ENCODE data around the gene MYZAP. TPM values are rescaled to one million over a fixed set of nuclear protein-coding genes. Genes with fewer than 3 reads are reported as not detected.

Gene MYZAP
- total and polyA plus RNA-seq, 2 experiments from 2014 or later, result 1.0 to 1.5 TPM

DNA sequence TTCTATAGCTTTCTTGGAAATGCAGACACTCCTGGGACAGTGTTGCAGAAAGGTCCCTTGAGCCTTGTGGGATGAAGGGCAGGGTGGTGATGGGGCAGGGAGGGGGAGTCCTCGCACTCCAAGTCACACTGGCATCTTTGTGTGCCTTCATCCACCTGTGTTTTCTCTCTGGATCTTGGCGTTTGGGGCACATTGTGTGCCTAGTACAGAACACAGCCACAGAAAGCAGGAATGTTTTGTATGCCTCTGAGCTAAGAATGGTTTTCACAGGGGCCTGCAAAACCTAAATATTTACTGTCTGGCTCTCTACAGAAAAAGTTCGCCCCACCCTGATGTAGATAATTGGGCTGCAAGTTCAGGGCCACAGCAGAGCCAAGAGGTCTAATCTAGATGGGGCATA lies 5.7 kb downstream of the MYZAP start (continued):
- TF ChIP-seq, protein P1, sequence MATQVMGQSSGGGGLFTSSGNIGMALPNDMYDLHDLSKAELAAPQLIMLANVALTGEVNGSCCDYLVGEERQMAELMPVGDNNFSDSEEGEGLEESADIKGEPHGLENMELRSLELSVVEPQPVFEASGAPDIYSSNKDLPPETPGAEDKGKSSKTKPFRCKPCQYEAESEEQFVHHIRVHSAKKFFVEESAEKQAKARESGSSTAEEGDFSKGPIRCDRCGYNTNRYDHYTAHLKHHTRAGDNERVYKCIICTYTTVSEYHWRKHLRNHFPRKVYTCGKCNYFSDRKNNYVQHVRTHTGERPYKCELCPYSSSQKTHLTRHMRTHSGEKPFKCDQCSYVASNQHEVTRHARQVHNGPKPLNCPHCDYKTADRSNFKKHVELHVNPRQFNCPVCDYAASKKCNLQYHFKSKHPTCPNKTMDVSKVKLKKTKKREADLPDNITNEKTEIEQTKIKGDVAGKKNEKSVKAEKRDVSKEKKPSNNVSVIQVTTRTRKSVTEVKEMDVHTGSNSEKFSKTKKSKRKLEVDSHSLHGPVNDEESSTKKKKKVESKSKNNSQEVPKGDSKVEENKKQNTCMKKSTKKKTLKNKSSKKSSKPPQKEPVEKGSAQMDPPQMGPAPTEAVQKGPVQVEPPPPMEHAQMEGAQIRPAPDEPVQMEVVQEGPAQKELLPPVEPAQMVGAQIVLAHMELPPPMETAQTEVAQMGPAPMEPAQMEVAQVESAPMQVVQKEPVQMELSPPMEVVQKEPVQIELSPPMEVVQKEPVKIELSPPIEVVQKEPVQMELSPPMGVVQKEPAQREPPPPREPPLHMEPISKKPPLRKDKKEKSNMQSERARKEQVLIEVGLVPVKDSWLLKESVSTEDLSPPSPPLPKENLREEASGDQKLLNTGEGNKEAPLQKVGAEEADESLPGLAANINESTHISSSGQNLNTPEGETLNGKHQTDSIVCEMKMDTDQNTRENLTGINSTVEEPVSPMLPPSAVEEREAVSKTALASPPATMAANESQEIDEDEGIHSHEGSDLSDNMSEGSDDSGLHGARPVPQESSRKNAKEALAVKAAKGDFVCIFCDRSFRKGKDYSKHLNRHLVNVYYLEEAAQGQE (IDR thresholded peaks at IDR 0.05; ENCODE audit: unreplicated experiment), result no peak
- TF ChIP-seq EZH2 (IDR thresholded peaks at IDR 0.05; ENCODE audit: low read depth, unreplicated experiment), result no peak
- no peak for TF ChIP-seq POLR2AphosphoS5 (IDR thresholded peaks at IDR 0.05; ENCODE audit: low read depth)

DNA sequence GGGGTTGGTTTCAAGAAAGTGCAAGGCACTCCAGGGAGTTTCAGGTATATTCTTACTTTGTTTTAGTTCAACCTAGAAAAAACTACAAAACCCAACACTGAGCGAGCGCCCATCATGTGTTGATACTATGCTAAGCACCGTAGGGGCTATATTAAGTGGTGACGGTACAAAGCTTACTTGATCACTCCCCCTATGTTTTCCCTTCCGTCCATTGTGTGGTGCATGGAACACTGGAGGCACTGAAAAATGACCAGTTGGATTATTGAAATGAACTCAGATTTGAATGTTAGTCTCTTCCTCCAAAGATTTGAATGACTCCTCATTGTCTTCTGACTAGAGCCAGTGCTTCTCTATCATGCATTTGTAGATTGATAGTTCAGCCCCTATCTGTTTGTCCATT lies 6.6 kb downstream of the MYZAP start:
- no peaks in the 10 kb centered on the region for H4K20me1 ChIP-seq (replicated peaks; ENCODE audit: insufficient read depth)
- H3K4me1 ChIP-seq (ENCODE audit: insufficient read depth), result peaks cover 15% of the 10 kb centered on the region
- H3K36me3 ChIP-seq (ENCODE audit: insufficient read depth), result no peaks in the 10 kb centered on the region
- no peaks in the 10 kb centered on the region for H3K79me2 ChIP-seq (replicated peaks; ENCODE audit: insufficient read depth)
- no peak overlapping the region for H3K4me3 ChIP-seq
- no peaks in the 10 kb centered on the region for H3K27me3 Mint-ChIP-seq (ENCODE audit: insufficient read depth, low read depth, poor library complexity)
- H3K9me2 ChIP-seq (ENCODE audit: insufficient read depth), result peaks cover 8% of the 10 kb centered on the region
- H3K9me3 Mint-ChIP-seq, result no peaks in the 10 kb centered on the region
- no peak for DNase-seq (ENCODE audit: low spot score)
- peaks cover 2% of the 10 kb centered on the region; the same call in 1 of the 2 replicates for H3K27me3 ChIP-seq (ENCODE audit: insufficient read depth)
- no peaks in the 10 kb centered on the region for H3K36me3 Mint-ChIP-seq (ENCODE audit: low read depth)
- H3K4me1 Mint-ChIP-seq, result peaks cover 9% of the 10 kb centered on the region
- no peak overlapping the region for H2AFZ ChIP-seq
- no peak overlapping the region for H3K27ac Mint-ChIP-seq
- H3K27ac ChIP-seq (ENCODE audit: low read depth), result no peak overlapping the region
- H3F3A ChIP-seq (replicated peaks; ENCODE audit: low read depth), result no peaks in the 10 kb centered on the region
- no peak overlapping the region for H3K4me2 ChIP-seq
- H3K4me3 Mint-ChIP-seq, result no peak overlapping the region
- ATAC-seq, result no peak
- no peak for TF ChIP-seq CREB1 (CRISPR knock-in tag; IDR thresholded peaks at IDR 0.05; ENCODE audit: low read depth)
- no peak for TF ChIP-seq STAT1 (IDR thresholded peaks at IDR 0.05; ENCODE audit: unreplicated experiment)
- no peak for TF ChIP-seq EZH2phosphoT487 (IDR thresholded peaks at IDR 0.05; ENCODE audit: unreplicated experiment)
- TF ChIP-seq ZNF331 (CRISPR knock-in tag; IDR thresholded peaks at IDR 0.05; ENCODE audit: low read depth), result no peak
- TF ChIP-seq, protein P2, sequence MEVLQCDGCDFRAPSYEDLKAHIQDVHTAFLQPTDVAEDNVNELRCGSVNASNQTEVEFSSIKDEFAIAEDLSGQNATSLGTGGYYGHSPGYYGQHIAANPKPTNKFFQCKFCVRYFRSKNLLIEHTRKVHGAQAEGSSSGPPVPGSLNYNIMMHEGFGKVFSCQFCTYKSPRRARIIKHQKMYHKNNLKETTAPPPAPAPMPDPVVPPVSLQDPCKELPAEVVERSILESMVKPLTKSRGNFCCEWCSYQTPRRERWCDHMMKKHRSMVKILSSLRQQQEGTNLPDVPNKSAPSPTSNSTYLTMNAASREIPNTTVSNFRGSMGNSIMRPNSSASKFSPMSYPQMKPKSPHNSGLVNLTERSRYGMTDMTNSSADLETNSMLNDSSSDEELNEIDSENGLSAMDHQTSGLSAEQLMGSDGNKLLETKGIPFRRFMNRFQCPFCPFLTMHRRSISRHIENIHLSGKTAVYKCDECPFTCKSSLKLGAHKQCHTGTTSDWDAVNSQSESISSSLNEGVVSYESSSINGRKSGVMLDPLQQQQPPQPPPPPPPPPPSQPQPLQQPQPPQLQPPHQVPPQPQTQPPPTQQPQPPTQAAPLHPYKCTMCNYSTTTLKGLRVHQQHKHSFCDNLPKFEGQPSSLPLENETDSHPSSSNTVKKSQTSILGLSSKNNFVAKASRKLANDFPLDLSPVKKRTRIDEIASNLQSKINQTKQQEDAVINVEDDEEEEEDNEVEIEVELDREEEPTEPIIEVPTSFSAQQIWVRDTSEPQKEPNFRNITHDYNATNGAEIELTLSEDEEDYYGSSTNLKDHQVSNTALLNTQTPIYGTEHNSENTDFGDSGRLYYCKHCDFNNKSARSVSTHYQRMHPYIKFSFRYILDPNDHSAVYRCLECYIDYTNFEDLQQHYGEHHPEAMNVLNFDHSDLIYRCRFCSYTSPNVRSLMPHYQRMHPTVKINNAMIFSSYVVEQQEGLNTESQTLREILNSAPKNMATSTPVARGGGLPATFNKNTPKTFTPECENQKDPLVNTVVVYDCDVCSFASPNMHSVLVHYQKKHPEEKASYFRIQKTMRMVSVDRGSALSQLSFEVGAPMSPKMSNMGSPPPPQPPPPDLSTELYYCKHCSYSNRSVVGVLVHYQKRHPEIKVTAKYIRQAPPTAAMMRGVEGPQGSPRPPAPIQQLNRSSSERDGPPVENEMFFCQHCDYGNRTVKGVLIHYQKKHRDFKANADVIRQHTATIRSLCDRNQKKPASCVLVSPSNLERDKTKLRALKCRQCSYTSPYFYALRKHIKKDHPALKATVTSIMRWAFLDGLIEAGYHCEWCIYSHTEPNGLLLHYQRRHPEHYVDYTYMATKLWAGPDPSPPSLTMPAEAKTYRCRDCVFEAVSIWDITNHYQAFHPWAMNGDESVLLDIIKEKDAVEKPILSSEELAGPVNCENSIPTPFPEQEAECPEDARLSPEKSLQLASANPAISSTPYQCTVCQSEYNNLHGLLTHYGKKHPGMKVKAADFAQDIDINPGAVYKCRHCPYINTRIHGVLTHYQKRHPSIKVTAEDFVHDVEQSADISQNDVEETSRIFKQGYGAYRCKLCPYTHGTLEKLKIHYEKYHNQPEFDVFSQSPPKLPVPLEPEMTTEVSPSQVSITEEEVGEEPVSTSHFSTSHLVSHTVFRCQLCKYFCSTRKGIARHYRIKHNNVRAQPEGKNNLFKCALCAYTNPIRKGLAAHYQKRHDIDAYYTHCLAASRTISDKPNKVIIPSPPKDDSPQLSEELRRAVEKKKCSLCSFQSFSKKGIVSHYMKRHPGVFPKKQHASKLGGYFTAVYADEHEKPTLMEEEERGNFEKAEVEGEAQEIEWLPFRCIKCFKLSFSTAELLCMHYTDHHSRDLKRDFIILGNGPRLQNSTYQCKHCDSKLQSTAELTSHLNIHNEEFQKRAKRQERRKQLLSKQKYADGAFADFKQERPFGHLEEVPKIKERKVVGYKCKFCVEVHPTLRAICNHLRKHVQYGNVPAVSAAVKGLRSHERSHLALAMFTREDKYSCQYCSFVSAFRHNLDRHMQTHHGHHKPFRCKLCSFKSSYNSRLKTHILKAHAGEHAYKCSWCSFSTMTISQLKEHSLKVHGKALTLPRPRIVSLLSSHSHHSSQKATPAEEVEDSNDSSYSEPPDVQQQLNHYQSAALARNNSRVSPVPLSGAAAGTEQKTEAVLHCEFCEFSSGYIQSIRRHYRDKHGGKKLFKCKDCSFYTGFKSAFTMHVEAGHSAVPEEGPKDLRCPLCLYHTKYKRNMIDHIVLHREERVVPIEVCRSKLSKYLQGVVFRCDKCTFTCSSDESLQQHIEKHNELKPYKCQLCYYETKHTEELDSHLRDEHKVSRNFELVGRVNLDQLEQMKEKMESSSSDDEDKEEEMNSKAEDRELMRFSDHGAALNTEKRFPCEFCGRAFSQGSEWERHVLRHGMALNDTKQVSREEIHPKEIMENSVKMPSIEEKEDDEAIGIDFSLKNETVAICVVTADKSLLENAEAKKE (CRISPR knock-in tag; IDR thresholded peaks at IDR 0.05), result no peak
- no peak for TF ChIP-seq NANOG (IDR thresholded peaks at IDR 0.05; ENCODE audit: borderline replicate concordance)
- TF ChIP-seq, protein P3, sequence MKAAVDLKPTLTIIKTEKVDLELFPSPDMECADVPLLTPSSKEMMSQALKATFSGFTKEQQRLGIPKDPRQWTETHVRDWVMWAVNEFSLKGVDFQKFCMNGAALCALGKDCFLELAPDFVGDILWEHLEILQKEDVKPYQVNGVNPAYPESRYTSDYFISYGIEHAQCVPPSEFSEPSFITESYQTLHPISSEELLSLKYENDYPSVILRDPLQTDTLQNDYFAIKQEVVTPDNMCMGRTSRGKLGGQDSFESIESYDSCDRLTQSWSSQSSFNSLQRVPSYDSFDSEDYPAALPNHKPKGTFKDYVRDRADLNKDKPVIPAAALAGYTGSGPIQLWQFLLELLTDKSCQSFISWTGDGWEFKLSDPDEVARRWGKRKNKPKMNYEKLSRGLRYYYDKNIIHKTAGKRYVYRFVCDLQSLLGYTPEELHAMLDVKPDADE (IDR thresholded peaks at IDR 0.05), result no peak
- TF ChIP-seq JUNB (IDR thresholded peaks at IDR 0.05; ENCODE audit: unreplicated experiment), result no peak
- TF ChIP-seq, protein P4, sequence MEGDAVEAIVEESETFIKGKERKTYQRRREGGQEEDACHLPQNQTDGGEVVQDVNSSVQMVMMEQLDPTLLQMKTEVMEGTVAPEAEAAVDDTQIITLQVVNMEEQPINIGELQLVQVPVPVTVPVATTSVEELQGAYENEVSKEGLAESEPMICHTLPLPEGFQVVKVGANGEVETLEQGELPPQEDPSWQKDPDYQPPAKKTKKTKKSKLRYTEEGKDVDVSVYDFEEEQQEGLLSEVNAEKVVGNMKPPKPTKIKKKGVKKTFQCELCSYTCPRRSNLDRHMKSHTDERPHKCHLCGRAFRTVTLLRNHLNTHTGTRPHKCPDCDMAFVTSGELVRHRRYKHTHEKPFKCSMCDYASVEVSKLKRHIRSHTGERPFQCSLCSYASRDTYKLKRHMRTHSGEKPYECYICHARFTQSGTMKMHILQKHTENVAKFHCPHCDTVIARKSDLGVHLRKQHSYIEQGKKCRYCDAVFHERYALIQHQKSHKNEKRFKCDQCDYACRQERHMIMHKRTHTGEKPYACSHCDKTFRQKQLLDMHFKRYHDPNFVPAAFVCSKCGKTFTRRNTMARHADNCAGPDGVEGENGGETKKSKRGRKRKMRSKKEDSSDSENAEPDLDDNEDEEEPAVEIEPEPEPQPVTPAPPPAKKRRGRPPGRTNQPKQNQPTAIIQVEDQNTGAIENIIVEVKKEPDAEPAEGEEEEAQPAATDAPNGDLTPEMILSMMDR (conservative IDR thresholded peaks at IDR 0.05; ENCODE audit: low read depth in 2 of 2), result no peak
- TF ChIP-seq ZNF114 (CRISPR knock-in tag; IDR thresholded peaks at IDR 0.05), result no peak
- TF ChIP-seq EZH2 (IDR thresholded peaks at IDR 0.05; ENCODE audit: low read depth, unreplicated experiment), result no peak
- TF ChIP-seq POLR2AphosphoS5 (IDR thresholded peaks at IDR 0.05; ENCODE audit: low read depth), result no peak
